ENCODE data around the gene LIPH. TPM values are rescaled to one million over a fixed set of nuclear protein-coding genes. Genes with fewer than 3 reads are reported as not detected.
"Not testable (repeated sequence)": the region's sequence is repeated elsewhere in the genome, so short reads cannot be mapped to it uniquely, and the experiment has no call there.

LIPH gene
- total and polyA plus RNA-seq, 10 of the 15 experiments (the other 5 are each of a cell fraction or from before 2014, with no cell fraction given), result 2.2 to 11.1 (median 5.4) TPM

GRCh38 chr3:185575108-185575869 lies 22.9 kb upstream of the LIPH start:
- H3K4me1 ChIP-seq (ENCODE audit: control insufficient read depth, insufficient read depth, low read length); H4K20me1 ChIP-seq (ENCODE audit: control insufficient read depth, insufficient read depth); H3K4me3 ChIP-seq; POLR2A ChIA-PET; H3K9ac ChIP-seq (ENCODE audit: control insufficient read depth, insufficient read depth, low read length); H3K27ac ChIP-seq (ENCODE audit: control insufficient read depth, insufficient read depth); H3K79me2 ChIP-seq (ENCODE audit: control insufficient read depth, insufficient read depth, low read length); H3K27me3 ChIP-seq (replicated peaks in 1 of 2; ENCODE audit: control insufficient read depth in 2 of 2, insufficient read depth in 2 of 2, low read length in 1 of 2); BruUV-seq (replicated peaks); in situ Hi-C loops (cut with MboI); H3K9me3 ChIP-seq (replicated peaks; ENCODE audit: control insufficient read depth, insufficient read depth, low read length); H3K36me3 ChIP-seq (ENCODE audit: control insufficient read depth in 2 of 2, insufficient read depth in 2 of 2, low read length in 1 of 2): not testable (repeated sequence)
- FAIRE-seq, result peak; percentile 94
- peak; percentile 30 for DNase-seq (ENCODE audit: low read depth, low spot score)
- intact Hi-C loops (cut with micrococcal nuclease; ENCODE audit: unreplicated experiment), result loop anchor here (1.0 to 5.0 kb wide), 3 partner anchors 77 to 223 kb away; no protein-coding TSS in a partner anchor
- ChIA-PET RAD21 (ENCODE audit: unreplicated experiment) (interaction anchor here (0.6 to 2.6 kb wide), 7 partner anchors 12 to 228 kb away, joined by 3 to 13 read pairs (median 3); no protein-coding TSS in a partner anchor), CTCF (interaction anchor here (0.6 to 5.2 kb wide), 30 partner anchors 8 to 570 kb away, joined by 3 to 56 read pairs (median 5); partner anchors contain the start of genes LIPH, MAP3K13 and SENP2), SMC1A (ENCODE audit: uncharacterized antibody, unreplicated experiment) (interaction anchor here (0.6 to 2.3 kb wide), 15 partner anchors 15 to 243 kb away, joined by 3 to 23 read pairs (median 4); partner anchors contain the start of genes MAP3K13 and TMEM41A)
- 24% methylated on average over 17 of the region's 17 CpGs for WGBS (ENCODE audit: insufficient coverage, insufficient replicate concordance, low lambda C conversion rate, missing lambda C conversion rate)
- TF ChIP-seq SMARCA5 (IDR thresholded peaks at IDR 0.05), result 0 out of 2 replicates have a peak, but pooled peaks have one; percentile 50
- 0 out of 2 replicates have a peak, but pooled peaks have one; percentile 44 for TF ChIP-seq CBFB (IDR thresholded peaks at IDR 0.05; ENCODE audit: low read depth)
- peak; percentile 47 to 56 (median 49) for TF ChIP-seq CTCF (IDR thresholded peaks at IDR 0.05 in 2 of 3, conservative IDR thresholded peaks at IDR 0.05 in 1 of 3; ENCODE audit: control insufficient read depth in 2 of 3, extremely low read depth in 1 of 3, insufficient read depth in 1 of 3, low read depth in 3 of 3, low read length in 3 of 3)
- TF ChIP-seq RAD21 (IDR thresholded peaks at IDR 0.05; ENCODE audit: insufficient read depth, low read depth, low read length), result peak; percentile 53
- TF ChIP-seq PKNOX1 (IDR thresholded peaks at IDR 0.05), result peak; percentile 52
- TF ChIP-seq SMC3 (IDR thresholded peaks at IDR 0.05; ENCODE audit: borderline replicate concordance, low read length), result peak; percentile 46
- TF ChIP-seq RUNX3 (IDR thresholded peaks at IDR 0.05; ENCODE audit: low read length), result peak; percentile 82
- H2AFZ ChIP-seq (ENCODE audit: control insufficient read depth, low read depth, low read length), result peak overlapping the region; percentile 79
- peak overlapping the region; percentile 33; the same call in 1 of the 2 replicates for H3K4me2 ChIP-seq (ENCODE audit: control insufficient read depth, insufficient read depth)
- ATAC-seq, result peak; percentile 99

All from GM12878 (cell line).